PC-3 (cell line): ENCODE measurements around the gene MEGF10. TPM values are rescaled to one million over a fixed set of nuclear protein-coding genes. Genes with fewer than 3 reads are reported as not detected.

Experiments
- ATAC-seq: fragments of 200-7000 bp; cut with Tn5 transposase; 2 replicates; pipeline ENCODE4 v1.9.1; 2020; ENCODE audit warnings: mild to moderate bottlenecking, moderate library complexity
- BruUV-seq: library from RNA; stranded (reverse); fragments of 400-500 nt; replicated peaks from 2 replicates; lab custom pipeline; 2021; lab: Mats Ljungman, UMichigan
- CTCF ChIA-PET: fragments of 300-600 bp; sonication (Branson Sonifier 250); formaldehyde crosslinking; loops from one replicate; lab custom pipeline; 2022; ENCODE audit warnings: antibody characterized with exemption; lab: Charles Lee
- POLR2A ChIA-PET: fragments of 300-600 bp; sonication (Branson Sonifier 250); formaldehyde crosslinking; loops from one replicate; lab custom pipeline; 2022; ENCODE audit warnings: antibody characterized with exemption; ENCODE audit not compliant: unreplicated experiment; lab: Charles Lee
- DNase-seq: peaks from one replicate; pipeline ENCODE4 v3.0.0-alpha.2; 2015
- H2AFZ ChIP-seq: fragments of 300-600 bp; sonication (generic); 2 replicates; pipeline ENCODE4 v1.6.0; 2016; ENCODE audit warnings: antibody characterized with exemption, low read length
- H3F3A ChIP-seq: fragments of 300-600 bp; sonication (generic); one replicate; pipeline ENCODE4 v1.6.0; 2017; ENCODE audit warnings: antibody characterized with exemption, low read length, control low read depth, mild to moderate bottlenecking; ENCODE audit not compliant: unreplicated experiment
- H3K27ac ChIP-seq: fragments of 300-600 bp; sonication (generic); 2 replicates; pipeline ENCODE4 v1.5.1; 2016; ENCODE audit warnings: mild to moderate bottlenecking, low read length
- H3K27me3 ChIP-seq: fragments of 300-600 bp; sonication (generic); 2 replicates; pipeline ENCODE4 v1.6.1; 2016; ENCODE audit warnings: low read length, mixed read lengths
- H3K36me3 ChIP-seq: fragments of 300-600 bp; sonication (generic); 2 replicates; pipeline ENCODE4 v1.6.1; 2016; ENCODE audit warnings: low read depth, mixed run types, low read length, mixed read lengths
- H3K4me1 ChIP-seq: fragments of 300-600 bp; sonication (generic); 2 replicates; pipeline ENCODE4 v1.5.1; 2016; ENCODE audit warnings: low read length; ENCODE audit not compliant: insufficient read depth
- H3K4me2 ChIP-seq: fragments of 300-600 bp; sonication (generic); 2 replicates; pipeline ENCODE4 v1.6.0; 2016; ENCODE audit warnings: low read length
- H3K4me3 ChIP-seq: fragments of 300-600 bp; sonication (generic); 2 replicates; pipeline ENCODE4 v1.5.1; 2016; ENCODE audit warnings: mild to moderate bottlenecking, low read length, mixed read lengths
- H3K79me2 ChIP-seq: fragments of 300-600 bp; sonication (generic); 2 replicates; pipeline ENCODE4 v1.6.1; 2017; ENCODE audit warnings: low read length, mixed read lengths
- H3K9ac ChIP-seq: fragments of 300-600 bp; sonication (generic); 2 replicates; pipeline ENCODE4 v1.6.0; 2016; ENCODE audit warnings: mild to moderate bottlenecking, low read length
- H3K9me2 ChIP-seq: fragments of 300-600 bp; sonication (generic); replicated peaks from 2 replicates; pipeline ENCODE4 v1.6.1; 2016; ENCODE audit warnings: mixed run types, low read length, mixed read lengths
- H3K9me3 ChIP-seq: fragments of 300-600 bp; sonication (generic); 2 replicates; pipeline ENCODE4 v1.6.1; 2016; ENCODE audit warnings: low read length, mixed read lengths
- H4K20me1 ChIP-seq: fragments of 300-600 bp; sonication (generic); 2 replicates; pipeline ENCODE4 v1.6.1; 2016; ENCODE audit warnings: low read length, mixed read lengths
- EZH2 ChIP-seq: fragments of 300-600 bp; sonication (generic); IDR thresholded peaks from one replicate; pipeline ENCODE4 v1.6.1; 2017; ENCODE audit warnings: antibody characterized with exemption, mild to moderate bottlenecking, low read length; ENCODE audit not compliant: unreplicated experiment
- EZH2phosphoT487 ChIP-seq: fragments of 300-600 bp; sonication (generic); IDR thresholded peaks from 2 replicates; pipeline ENCODE4 v1.6.1; 2018; ENCODE audit warnings: mild to moderate bottlenecking, antibody characterized with exemption, low read length, borderline replicate concordance
- intact Hi-C: fragments of 100-400 bp; cut with micrococcal nuclease; formaldehyde crosslinking; loops from 2 replicates; pipeline ENCODE4 v1.9.0; 2023
- total RNA-seq: library from RNA; depleted of rRNA; stranded (reverse); fragments of >200 nt; gene quantifications from 2 replicates; pipeline ENCODE4 v1.2.3, GENCODE V29; 2014
- TF ChIP-seq, protein P1 (sequence below): fragments of 300-600 bp; sonication (generic); conservative IDR thresholded peaks from 2 replicates; pipeline ENCODE4 v1.5.1; 2017; ENCODE audit warnings: antibody characterized with exemption, low read depth, mild to moderate bottlenecking, low read length

The MEGF10 gene
- total RNA-seq, 1 experiment from 2014 or later = not detected

DNA sequence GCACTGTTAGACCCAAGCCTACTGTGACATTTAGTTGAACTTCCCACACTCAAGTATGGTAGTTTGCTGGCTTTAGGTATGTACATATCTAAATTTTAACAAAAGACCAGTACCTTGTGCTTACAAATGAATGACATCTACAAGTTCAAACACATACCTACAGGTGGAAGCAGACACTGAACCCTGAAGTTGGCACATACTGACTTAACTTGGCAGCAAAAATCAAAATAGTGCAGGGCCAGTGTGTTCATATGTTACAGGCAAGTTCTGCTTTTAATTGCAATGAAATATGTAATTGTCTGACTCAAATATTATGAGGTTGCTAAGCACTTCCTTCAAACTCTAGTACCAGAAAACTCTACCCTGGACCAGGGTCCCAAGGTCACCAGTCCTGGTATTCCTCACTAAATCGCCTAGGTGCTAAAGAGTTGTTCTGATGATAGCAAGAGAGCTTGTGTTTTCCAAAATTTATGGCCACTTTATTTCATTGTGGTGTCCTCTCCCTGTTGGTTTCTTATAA, 77.4 kb downstream of the MEGF10 start:
- no peaks in the 10 kb centered on the region for H3K4me1 ChIP-seq
- H3K4me3 ChIP-seq = no peak overlapping the region
- no peaks in the 10 kb centered on the region for H3K9me2 ChIP-seq
- H2AFZ ChIP-seq = no peak overlapping the region
- POLR2A ChIA-PET = no interaction called here
- no peaks in the 10 kb centered on the region for H3K9me3 ChIP-seq
- H3K9ac ChIP-seq = no peak overlapping the region
- TF ChIP-seq, protein P1, sequence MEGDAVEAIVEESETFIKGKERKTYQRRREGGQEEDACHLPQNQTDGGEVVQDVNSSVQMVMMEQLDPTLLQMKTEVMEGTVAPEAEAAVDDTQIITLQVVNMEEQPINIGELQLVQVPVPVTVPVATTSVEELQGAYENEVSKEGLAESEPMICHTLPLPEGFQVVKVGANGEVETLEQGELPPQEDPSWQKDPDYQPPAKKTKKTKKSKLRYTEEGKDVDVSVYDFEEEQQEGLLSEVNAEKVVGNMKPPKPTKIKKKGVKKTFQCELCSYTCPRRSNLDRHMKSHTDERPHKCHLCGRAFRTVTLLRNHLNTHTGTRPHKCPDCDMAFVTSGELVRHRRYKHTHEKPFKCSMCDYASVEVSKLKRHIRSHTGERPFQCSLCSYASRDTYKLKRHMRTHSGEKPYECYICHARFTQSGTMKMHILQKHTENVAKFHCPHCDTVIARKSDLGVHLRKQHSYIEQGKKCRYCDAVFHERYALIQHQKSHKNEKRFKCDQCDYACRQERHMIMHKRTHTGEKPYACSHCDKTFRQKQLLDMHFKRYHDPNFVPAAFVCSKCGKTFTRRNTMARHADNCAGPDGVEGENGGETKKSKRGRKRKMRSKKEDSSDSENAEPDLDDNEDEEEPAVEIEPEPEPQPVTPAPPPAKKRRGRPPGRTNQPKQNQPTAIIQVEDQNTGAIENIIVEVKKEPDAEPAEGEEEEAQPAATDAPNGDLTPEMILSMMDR = no peak
- TF ChIP-seq EZH2 (no peak), EZH2phosphoT487 (no peak)
- H3K27me3 ChIP-seq = peaks cover 44% of the 10 kb centered on the region
- no peaks in the 10 kb centered on the region for H4K20me1 ChIP-seq
- no peaks in the 10 kb centered on the region for H3K36me3 ChIP-seq
- DNase-seq = no peak
- CTCF ChIA-PET = no interaction called here
- H3F3A ChIP-seq = no peaks in the 10 kb centered on the region
- no peak overlapping the region for H3K27ac ChIP-seq
- H3K4me2 ChIP-seq = no peak overlapping the region
- intact Hi-C loops = no loop called here
- BruUV-seq = no TSS peak
- no peak for ATAC-seq
- no peaks in the 10 kb centered on the region for H3K79me2 ChIP-seq

DNA sequence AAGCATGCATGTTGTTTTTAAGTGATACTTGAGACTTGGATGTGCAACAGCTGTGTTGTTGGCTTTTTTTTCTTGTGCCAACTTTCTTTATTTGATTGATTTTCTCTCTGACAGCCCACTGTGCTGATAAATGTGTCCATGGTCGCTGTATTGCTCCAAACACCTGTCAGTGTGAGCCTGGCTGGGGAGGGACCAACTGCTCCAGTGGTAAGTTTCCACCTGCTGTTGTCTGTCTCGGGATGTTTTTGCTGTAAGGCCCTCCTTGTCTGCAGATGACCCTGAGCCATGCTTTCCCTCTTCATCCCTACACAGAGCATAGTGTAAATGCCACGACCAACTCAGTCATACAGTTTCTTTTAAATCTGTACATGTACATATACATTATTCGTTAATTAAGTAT, 79.2 kb downstream of the MEGF10 start:
- H3F3A ChIP-seq = no peaks in the 10 kb centered on the region
- ChIA-PET CTCF (no interaction called here), POLR2A (no interaction called here)
- no peak overlapping the region for H3K4me3 ChIP-seq
- H3K4me1 ChIP-seq = no peaks in the 10 kb centered on the region
- DNase-seq (no peak), ATAC-seq (no peak)
- H3K27me3 ChIP-seq = peaks cover 39% of the 10 kb centered on the region
- intact Hi-C loops = no loop called here
- no peaks in the 10 kb centered on the region for H3K36me3 ChIP-seq
- TF ChIP-seq EZH2 = no peak
- TF ChIP-seq, protein P1 = no peak
- no peak for TF ChIP-seq EZH2phosphoT487
- no TSS peak for BruUV-seq
- H4K20me1 ChIP-seq = no peaks in the 10 kb centered on the region
- no peak overlapping the region for H2AFZ ChIP-seq
- no peaks in the 10 kb centered on the region for H3K9me2 ChIP-seq
- H3K27ac ChIP-seq = no peak overlapping the region
- H3K9ac ChIP-seq = no peak overlapping the region
- H3K4me2 ChIP-seq = no peak overlapping the region
- no peaks in the 10 kb centered on the region for H3K79me2 ChIP-seq
- no peaks in the 10 kb centered on the region for H3K9me3 ChIP-seq

DNA sequence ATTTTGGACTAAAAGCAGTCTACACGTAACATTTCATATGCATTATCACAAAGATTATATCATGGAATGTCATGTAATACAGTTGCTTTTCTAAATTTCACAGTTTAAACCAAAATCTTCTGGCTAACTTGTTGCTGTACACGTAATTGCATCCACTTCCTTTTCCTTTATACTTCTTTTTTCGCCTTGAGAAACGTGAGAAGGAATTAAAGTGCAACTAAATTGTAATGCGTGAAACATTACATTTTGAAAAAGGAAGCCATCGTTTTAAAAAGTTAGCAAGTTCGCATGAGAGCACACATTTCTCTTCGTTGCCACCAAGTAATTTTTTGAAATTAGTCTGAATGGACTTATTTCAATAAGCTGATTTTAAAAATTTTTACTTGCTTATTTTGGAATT, 80.0 kb downstream of the MEGF10 start:
- no peak overlapping the region for H3K4me3 ChIP-seq
- H4K20me1 ChIP-seq = no peaks in the 10 kb centered on the region
- H3K9me3 ChIP-seq = no peaks in the 10 kb centered on the region
- no peaks in the 10 kb centered on the region for H3K9me2 ChIP-seq
- no peaks in the 10 kb centered on the region for H3K36me3 ChIP-seq
- H3F3A ChIP-seq = no peaks in the 10 kb centered on the region
- no peaks in the 10 kb centered on the region for H3K4me1 ChIP-seq
- BruUV-seq = no TSS peak
- no peak overlapping the region for H3K4me2 ChIP-seq
- ATAC-seq (no peak), DNase-seq (no peak)
- H3K27me3 ChIP-seq = peaks cover 44% of the 10 kb centered on the region
- TF ChIP-seq, protein P1 = no peak
- TF ChIP-seq EZH2 (no peak), EZH2phosphoT487 (no peak)
- intact Hi-C loops = no loop called here
- ChIA-PET POLR2A (no interaction called here), CTCF (no interaction called here)
- no peak overlapping the region for H2AFZ ChIP-seq
- no peaks in the 10 kb centered on the region for H3K79me2 ChIP-seq
- H3K27ac ChIP-seq = no peak overlapping the region
- no peak overlapping the region for H3K9ac ChIP-seq
